Stimulated activated CD4-positive, alpha-beta T cell treated with anti-CD3 and anti-CD28 coated beads, Interleukin-1b, Interleukin-23, amount 100 ng/mL, for 24 hours (primary cell): Measurements from ENCODE around the gene VASN.
A peak's percentile ranks its signal among the peaks of the same experiment; 100 is the strongest.
"Not testable (repeated sequence)": the region's sequence is repeated elsewhere in the genome, so short reads cannot be mapped to it uniquely, and the experiment has no call there.

Experiments
- DNase-seq, 4 experiments: peaks; one replicate each; pipeline ENCODE4 v3.0.0-alpha.2; 2020; ENCODE audit warnings: low read depth in 4 of 4, low spot score in 1 of 4

Gene VASN

GRCh38 chr16:4371357-4372000 lies at the start of gene VASN:
VASN (plus strand) TSS chr16:4371848; CDS start chr16:4380878, 9,030 bp downstream.
- peak; percentile 36 to 67 (median 61) for DNase-seq

GRCh38 chr16:4322121-4323052 lies 49.3 kb upstream of the VASN start:
- DNase-seq, result no peak

- no peak for DNase-seq
These were observed 48.4 kb upstream of the VASN start for GRCh38 chr16:4323071-4323844.

- DNase-seq, result no peak
These were observed 47.7 kb upstream of the VASN start for GRCh38 chr16:4323845-4324488.

- DNase-seq, result no peak
These were observed 47.0 kb upstream of the VASN start for GRCh38 chr16:4324492-4325252.

- DNase-seq, result no peak
These were observed 46.3 kb upstream of the VASN start for GRCh38 chr16:4325253-4325758.

- no peak for DNase-seq
These were observed 44.1 kb upstream of the VASN start for GRCh38 chr16:4327386-4328045.

GRCh38 chr16:4328046-4328781 lies 43.4 kb upstream of the VASN start:
- peak in 3 of 4 experiments; percentile 19 to 51 (median 46) for DNase-seq

GRCh38 chr16:4328782-4329775 lies 42.6 kb upstream of the VASN start:
- no peak for DNase-seq

GRCh38 chr16:4330277-4330874 lies 41.3 kb upstream of the VASN start:
- DNase-seq, result peak; percentile 43 to 62 (median 56)

- no peak for DNase-seq
These were observed 39.6 kb upstream of the VASN start for GRCh38 chr16:4332083-4332482.

- DNase-seq, result no peak
These were observed 38.9 kb upstream of the VASN start for GRCh38 chr16:4332623-4333307.

- DNase-seq, result no peak
These were observed 38.4 kb upstream of the VASN start for GRCh38 chr16:4333308-4333638.

GRCh38 chr16:4333714-4334113 lies 37.9 kb upstream of the VASN start:
- not testable (repeated sequence) for DNase-seq

GRCh38 chr16:4334724-4335495 lies 36.7 kb upstream of the VASN start:
- DNase-seq, result no peak
